Right lobe of liver (tissue), 4 donors: ENCODE measurements around the gene LTC4S.

Experiments
- POLR2A ChIP-seq: fragments of 450-650 bp; IDR thresholded peaks from one replicate; pipeline ENCODE4 v1.6.1; 2017; ENCODE audit warnings: antibody characterized with exemption, mild to moderate bottlenecking
- TF ChIP-seq, protein P1 (sequence below), 4 donors: fragments of 200-600 bp in 3 of 4; fragments of 450-650 bp in 1 of 4; IDR thresholded peaks; one replicate each; pipeline versions ENCODE4 v1.5.1 to v1.8.0; 2016 to 2022; ENCODE audit warnings: antibody characterized with exemption in 4 of 4, mild to moderate bottlenecking in 2 of 4
- donor health status: DM: no; HTN: no; CAD: no.
- donor health status: DM: no; HTN: no; CAD: no.
- donor health status: DM: no; HTN: yes; CAD: no.

DNA sequence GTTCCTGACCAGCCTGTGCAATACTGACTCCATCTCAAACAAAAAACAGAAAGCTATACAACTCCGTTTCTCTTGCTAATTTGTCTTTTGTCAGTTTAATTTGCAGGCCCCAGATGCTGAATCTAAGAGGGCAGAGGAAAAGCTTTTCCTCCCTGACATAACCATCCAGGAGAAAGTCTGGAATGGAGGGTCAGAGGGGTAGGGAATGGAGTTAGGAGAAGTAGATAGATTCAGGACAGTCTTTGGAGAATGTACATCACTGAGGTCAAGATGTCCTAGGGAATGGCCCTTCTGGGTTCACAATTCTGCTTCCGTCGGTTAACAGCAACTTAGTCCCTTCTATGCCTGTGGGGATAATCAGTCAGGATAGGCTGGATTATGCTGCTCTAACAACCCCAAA is 20.3 kb downstream of the LTC4S start:
- TF ChIP-seq, protein P1, sequence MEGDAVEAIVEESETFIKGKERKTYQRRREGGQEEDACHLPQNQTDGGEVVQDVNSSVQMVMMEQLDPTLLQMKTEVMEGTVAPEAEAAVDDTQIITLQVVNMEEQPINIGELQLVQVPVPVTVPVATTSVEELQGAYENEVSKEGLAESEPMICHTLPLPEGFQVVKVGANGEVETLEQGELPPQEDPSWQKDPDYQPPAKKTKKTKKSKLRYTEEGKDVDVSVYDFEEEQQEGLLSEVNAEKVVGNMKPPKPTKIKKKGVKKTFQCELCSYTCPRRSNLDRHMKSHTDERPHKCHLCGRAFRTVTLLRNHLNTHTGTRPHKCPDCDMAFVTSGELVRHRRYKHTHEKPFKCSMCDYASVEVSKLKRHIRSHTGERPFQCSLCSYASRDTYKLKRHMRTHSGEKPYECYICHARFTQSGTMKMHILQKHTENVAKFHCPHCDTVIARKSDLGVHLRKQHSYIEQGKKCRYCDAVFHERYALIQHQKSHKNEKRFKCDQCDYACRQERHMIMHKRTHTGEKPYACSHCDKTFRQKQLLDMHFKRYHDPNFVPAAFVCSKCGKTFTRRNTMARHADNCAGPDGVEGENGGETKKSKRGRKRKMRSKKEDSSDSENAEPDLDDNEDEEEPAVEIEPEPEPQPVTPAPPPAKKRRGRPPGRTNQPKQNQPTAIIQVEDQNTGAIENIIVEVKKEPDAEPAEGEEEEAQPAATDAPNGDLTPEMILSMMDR (IDR thresholded peaks at IDR 0.05) = no peak
- no peak for TF ChIP-seq POLR2A
